ENCODE data around the gene PRSS33.

PRSS33 gene, protein sequence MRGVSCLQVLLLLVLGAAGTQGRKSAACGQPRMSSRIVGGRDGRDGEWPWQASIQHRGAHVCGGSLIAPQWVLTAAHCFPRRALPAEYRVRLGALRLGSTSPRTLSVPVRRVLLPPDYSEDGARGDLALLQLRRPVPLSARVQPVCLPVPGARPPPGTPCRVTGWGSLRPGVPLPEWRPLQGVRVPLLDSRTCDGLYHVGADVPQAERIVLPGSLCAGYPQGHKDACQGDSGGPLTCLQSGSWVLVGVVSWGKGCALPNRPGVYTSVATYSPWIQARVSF

DNA sequence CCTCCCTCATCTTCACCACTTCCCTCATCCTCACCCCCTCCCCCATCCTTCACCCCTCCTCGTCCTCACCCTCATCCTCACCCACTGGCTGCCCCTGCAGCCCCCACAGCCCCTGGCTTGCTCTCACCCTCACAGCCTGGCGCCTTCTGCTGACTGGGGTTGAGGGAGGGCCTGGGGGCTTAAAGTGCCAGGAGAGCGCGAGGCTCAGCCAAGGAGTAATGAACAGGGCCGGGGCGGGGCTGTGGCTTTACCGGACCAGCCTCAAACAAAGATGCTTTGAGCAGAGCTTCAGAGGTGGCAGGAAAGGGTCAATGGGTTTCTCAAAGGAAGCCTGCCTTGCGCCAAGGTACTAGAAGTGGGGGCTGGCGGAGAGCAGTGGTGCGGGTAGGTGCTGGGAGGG, at the start of gene PRSS33:
TSS of gene PRSS33 (minus strand) at position 155 of the 400 bp plus-strand sequence. CDS start 1,013 bp downstream, outside the sequence.
- DNase-seq: no peak

GRCh38 chr16:2836646-2837508, 49.5 kb upstream of the PRSS33 start:
- no peak for DNase-seq

- DNase-seq: no peak
These were observed 48.5 kb upstream of the PRSS33 start for GRCh38 chr16:2835638-2836493.

- no peak for DNase-seq
These were observed 47.6 kb upstream of the PRSS33 start for GRCh38 chr16:2834968-2835367.

GRCh38 chr16:2833776-2834175, 46.4 kb upstream of the PRSS33 start:
- DNase-seq: no peak

- no peak for DNase-seq
These were observed 43.8 kb upstream of the PRSS33 start for GRCh38 chr16:2831203-2831602.

DNA sequence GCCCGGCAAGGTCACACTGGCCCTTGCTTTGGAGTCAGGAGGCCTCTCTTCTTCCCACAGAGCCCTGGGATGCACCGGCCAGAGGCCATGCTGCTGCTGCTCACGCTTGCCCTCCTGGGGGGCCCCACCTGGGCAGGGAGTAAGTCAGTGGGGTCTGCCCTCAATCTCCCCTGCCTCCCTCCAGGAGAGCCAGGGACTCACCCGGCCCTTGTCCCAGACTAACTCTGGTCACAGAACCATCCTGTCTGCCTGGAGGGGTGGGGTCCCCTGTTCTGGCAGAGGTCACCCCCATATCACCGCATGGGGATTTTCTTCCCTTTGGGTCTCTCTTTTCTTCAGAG, 43.0 kb upstream of the PRSS33 start:
- no peak for DNase-seq

DNA sequence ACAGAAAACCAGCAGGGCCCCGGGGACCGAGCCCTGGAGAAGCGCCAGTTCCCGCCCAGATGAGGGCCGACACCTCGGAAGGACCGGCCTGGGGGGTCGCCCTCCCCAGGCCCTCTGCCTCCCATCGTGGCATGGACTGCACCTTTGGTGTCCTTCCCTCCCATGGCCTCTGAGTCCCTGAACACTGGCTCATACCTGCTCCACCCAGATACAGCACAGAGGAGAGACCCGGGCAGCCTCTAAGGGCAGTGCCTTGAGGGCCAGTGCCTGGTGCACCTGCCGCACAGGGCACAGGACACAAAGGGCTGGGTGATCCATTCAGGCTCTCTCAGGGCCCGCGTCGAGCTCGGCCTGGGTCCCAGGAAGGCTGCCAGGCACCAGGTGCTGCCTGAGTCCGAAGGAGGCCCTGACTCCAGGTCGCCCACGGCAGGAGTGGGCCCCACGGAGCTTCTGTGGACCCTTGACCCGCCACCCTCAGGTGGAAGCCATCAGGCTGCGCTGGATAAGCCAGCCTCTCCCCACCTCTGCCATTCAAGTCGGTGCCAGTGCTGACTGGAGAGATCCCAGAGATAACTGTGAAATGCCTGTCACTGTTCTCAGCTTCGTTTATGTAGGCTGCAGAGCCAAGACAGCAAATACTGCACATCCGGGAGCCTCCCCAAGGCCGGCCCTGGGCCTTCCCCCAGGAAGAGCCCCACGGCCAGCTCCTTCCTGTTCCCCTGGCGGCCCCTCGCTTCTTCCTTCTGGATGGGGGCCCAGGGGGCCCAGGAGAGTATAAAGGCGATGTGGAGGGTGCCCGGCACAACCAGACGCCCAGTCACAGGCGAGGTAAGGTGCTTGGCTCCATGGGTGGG, 42.4 kb upstream of the PRSS33 start, which contains the start of gene ZG16B:
TSS of gene ZG16B (plus strand) at position 803 of the 854 bp plus-strand sequence. CDS start 139 bp downstream, outside the sequence.
- DNase-seq: no peak

GRCh38 chr16:2828876-2829430, 41.6 kb upstream of the PRSS33 start:
- DNase-seq: no peak

- DNase-seq: no peak
These were observed 41.1 kb upstream of the PRSS33 start for GRCh38 chr16:2828521-2828840.

DNA sequence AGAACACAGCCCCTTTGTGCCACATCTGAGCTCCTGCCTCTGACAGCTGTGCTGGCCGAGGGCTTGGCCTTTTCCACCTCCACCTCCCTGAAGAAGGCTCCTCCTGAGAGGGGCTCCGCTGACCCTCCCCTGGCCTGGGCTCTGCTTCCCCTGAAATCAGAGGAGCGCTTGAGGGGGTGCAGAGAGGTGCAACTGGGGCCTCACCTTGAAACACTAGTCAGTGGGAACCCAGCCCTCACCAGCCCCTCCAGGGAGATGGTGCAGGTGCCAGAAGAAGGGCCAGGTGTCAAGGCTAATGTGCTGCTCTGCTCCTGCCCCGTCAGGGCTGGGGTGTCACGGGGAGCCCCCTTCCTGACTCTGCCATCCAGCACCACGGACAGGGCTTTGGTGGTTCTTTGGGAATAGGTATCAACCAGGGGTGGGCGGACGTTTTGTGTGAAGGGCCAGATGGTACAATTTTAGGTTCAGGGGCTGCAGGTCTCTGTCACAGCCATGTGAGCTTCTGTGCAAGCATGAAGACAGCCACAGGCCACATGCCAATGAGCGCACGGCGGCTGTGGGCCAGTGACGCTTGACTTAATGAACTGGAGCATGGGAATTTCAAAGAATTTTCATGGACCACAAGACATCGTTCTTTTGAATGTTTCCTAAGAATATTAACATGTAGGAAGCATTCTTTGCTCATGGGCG, 40.6 kb upstream of the PRSS33 start:
- no peak for DNase-seq

- no peak for DNase-seq
These were observed 40.0 kb upstream of the PRSS33 start for GRCh38 chr16:2827374-2827791.

GRCh38 chr16:2826591-2827373, 39.4 kb upstream of the PRSS33 start:
- no peak for DNase-seq

DNA sequence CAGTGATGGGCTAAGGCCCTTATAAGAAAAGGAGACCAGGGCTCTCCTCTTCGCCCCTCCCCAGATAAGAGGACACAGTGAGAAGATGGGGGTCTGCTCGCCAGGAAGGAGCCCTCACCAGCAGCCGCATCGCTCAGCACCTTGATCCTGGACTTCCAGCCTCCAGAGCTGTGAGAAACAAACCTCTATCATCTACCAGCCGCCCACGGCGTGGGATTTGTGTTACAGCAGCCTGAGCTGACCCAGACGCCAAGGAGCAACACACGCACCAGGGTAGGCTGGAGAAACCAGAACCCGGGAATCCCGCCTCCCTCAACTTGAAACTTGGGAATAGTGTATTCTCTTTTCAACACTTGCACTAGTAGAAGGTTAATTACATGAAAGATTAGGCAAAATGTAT, 38.5 kb upstream of the PRSS33 start:
- no peak for DNase-seq

- no peak for DNase-seq
These were observed 37.8 kb upstream of the PRSS33 start for GRCh38 chr16:2825049-2825742.

GRCh38 chr16:2824626-2825025, 37.3 kb upstream of the PRSS33 start:
- no peak for DNase-seq

- DNase-seq: no peak
These were observed 35.1 kb upstream of the PRSS33 start for GRCh38 chr16:2822496-2822895.

DNA sequence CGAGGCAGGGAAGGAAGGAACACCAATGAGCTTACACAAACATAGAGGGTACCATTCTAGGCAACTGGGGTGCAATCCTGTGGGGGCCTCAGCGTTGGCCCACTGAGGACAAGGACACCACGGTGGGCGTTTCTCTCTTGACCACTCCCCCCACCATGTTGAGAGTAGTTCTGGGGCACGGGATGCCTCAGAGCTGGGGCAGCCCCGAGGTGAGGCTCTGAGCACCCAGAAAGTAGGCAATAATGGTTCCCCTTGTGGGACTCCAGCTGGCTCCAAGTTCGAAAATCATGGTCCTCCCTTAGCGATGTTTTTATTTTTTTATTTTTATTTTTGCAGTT, 34.8 kb upstream of the PRSS33 start:
- DNase-seq: no peak

DNA sequence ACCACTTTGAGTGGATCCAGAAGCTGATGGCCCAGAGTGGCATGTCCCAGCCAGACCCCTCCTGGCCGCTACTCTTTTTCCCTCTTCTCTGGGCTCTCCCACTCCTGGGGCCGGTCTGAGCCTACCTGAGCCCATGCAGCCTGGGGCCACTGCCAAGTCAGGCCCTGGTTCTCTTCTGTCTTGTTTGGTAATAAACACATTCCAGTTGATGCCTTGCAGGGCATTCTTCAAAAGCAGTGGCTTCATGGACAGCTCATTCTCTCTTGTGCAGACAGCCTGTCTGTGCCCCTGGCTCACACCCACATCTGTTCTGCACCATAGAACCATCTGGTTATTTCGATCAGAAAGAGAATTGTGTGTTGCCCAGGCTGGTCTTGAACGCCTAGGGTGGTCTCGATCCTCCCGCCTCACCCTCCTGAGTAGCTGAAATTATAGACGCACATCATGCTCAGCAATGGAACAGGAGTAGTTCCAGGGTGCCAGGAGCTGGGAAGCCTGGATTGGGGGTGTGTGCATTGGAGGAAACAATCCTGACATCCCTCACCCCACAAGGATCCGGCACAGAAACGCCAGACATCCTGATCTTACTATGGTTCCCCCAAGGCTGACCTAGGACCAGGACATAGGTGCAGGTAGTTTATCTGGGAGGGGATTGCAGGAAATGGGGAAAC, 34.3 kb upstream of the PRSS33 start:
- DNase-seq: no peak

Data from stimulated activated CD4-positive, alpha-beta T cell treated with anti-CD3 and anti-CD28 coated beads, Interleukin-1b, Interleukin-23, amount 100 ng/mL, for 48 hours (primary cell).